PFSK-1 (cell line): ENCODE data around the gene NBEAL2.

Experiments
- POLR2AphosphoS5 ChIP-seq: IDR thresholded peaks from 2 replicates; pipeline ENCODE4 v1.6.1; 2012; ENCODE audit warnings: low read depth, mild to moderate bottlenecking, control low read depth, low read length, moderate library complexity
- REST ChIP-seq, 2 experiments: IDR thresholded peaks; 2 replicates each; pipeline versions ENCODE4 v1.6.1 to v1.8.0; 2011 to 2012; ENCODE audit warnings: low read depth in 2 of 2, low read length in 2 of 2, control low read depth in 1 of 2, inconsistent platforms in 1 of 2, mild to moderate bottlenecking in 1 of 2, moderate library complexity in 1 of 2; ENCODE audit not compliant: insufficient read depth in 1 of 2
- TAF1 ChIP-seq: IDR thresholded peaks from 2 replicates; pipeline ENCODE4 v1.6.1; 2012; ENCODE audit warnings: low read length, control low read depth, borderline replicate concordance; ENCODE audit not compliant: insufficient read depth

GRCh38 chr3:46934498-46935167 lies 44.8 kb upstream of the NBEAL2 start:
- TF ChIP-seq REST (IDR thresholded peaks at IDR 0.05; ENCODE audit: insufficient read depth in 1 of 2, low read depth in 2 of 2, low read length in 2 of 2) = no peak
- no peak for TF ChIP-seq POLR2AphosphoS5
- TF ChIP-seq TAF1 = no peak
